GM12891 (cell line): ENCODE measurements around the gene DCBLD2.
A peak's percentile ranks its signal among the peaks of the same experiment; 100 is the strongest.

Experiments used
- POLR2A ChIP-seq: IDR thresholded peaks from 2 replicates; pipeline ENCODE4 v1.6.1; 2011; ENCODE audit warnings: low read depth, low read length, control low read depth
- POLR2AphosphoS5 ChIP-seq: IDR thresholded peaks from 2 replicates; pipeline ENCODE4 v1.6.1; 2011; ENCODE audit warnings: low read depth, low read length, control low read depth
- SPI1 ChIP-seq: IDR thresholded peaks from 2 replicates; pipeline ENCODE4 v1.6.1; 2011; ENCODE audit warnings: low read depth, low read length, control low read depth

DNA sequence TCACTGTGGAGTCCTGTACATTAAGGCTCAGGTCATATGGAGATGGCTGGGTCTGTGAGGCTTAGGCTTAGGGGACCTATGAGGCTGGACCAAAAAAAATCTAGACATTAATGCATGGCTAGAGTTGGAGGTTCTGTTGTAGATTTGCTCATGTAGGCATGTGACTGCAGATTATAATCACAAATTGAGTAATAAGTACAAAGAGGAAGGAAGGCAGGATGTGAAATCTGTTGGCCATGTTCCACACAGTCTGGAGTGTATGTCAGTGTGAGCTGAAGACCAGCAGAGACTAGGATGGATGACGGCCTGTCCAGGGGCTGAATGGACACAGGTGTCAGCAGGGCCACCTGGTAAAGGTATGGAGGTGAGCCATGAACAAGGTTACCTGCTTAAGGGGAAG lies 138.4 kb downstream of the DCBLD2 start, which contains the start of gene ST3GAL6:
- TF ChIP-seq SPI1 (peak; percentile 13; the same call in 1 of the 2 replicates), POLR2A (no peak), POLR2AphosphoS5 (no peak)
